ENCODE results near the gene RRAS2. TPM values are rescaled to one million over a fixed set of nuclear protein-coding genes. Genes with fewer than 3 reads are reported as not detected.

Gene RRAS2
- total RNA-seq, 4 donors from 2014 or later: 24.1 to 28.5 (median 25.5) TPM

DNA sequence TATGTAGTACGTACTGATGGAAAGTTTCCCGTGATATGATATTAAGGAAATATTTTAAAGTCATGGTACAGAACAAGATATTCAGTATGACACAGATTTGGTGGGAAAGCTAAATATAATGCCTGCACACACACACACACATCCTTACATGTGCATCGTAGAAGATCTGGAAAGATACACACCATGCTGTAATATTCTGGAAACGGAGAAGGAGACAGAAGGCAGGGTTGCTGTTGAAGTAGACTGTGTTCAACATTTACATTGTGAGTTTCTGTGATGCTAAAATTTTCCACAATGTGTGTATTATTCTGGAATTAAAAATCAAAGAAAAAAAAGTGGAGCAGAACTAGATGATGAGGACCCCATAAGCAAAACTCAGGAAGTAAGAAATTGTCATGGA lies 118.0 kb downstream of the RRAS2 start:
- H3K36me3 ChIP-seq: no peaks in the 10 kb centered on the region
- 87% methylated on average over 4 of the region's 4 CpGs for WGBS
- no peaks in the 10 kb centered on the region for H3K4me1 ChIP-seq
- DNase-seq (ENCODE audit: low spot score in 2 of 2): no peak
- H3K27me3 ChIP-seq: no peaks in the 10 kb centered on the region
- H3K27ac ChIP-seq: no peak overlapping the region
- TF ChIP-seq POLR2A (IDR thresholded peaks at IDR 0.05): no peak
- H3K4me3 ChIP-seq: no peak overlapping the region
- H3K9me3 ChIP-seq: no peaks in the 10 kb centered on the region

DNA sequence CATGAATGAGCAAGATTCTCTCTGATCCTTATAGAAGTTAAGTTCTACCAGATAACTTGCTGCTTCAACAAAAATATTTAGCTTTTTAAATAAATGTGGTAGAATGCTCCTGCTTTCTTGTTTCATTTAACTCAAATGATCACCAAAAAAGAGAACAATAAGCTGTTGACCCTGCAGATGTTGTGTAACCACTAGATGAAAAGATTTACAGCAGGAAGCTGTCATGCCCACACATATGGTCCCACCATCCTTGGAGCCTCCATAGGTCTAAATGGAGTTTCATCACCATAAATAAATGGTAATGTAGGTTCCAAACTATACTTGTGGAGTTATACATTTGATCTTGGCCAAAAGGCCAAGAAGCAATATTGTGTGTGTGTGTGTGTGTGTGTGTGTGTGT lies 118.8 kb downstream of the RRAS2 start:
- no peaks in the 10 kb centered on the region for H3K36me3 ChIP-seq
- no peaks in the 10 kb centered on the region for H3K9me3 ChIP-seq
- TF ChIP-seq POLR2A (IDR thresholded peaks at IDR 0.05) (no peak), EP300 (IDR thresholded peaks at IDR 0.05) (no peak)
- no peak overlapping the region for H3K27ac ChIP-seq
- H3K4me3 ChIP-seq: no peak overlapping the region
- no peaks in the 10 kb centered on the region for H3K4me1 ChIP-seq
- no peaks in the 10 kb centered on the region for H3K27me3 ChIP-seq
- DNase-seq (ENCODE audit: low spot score in 2 of 2): no peak

DNA sequence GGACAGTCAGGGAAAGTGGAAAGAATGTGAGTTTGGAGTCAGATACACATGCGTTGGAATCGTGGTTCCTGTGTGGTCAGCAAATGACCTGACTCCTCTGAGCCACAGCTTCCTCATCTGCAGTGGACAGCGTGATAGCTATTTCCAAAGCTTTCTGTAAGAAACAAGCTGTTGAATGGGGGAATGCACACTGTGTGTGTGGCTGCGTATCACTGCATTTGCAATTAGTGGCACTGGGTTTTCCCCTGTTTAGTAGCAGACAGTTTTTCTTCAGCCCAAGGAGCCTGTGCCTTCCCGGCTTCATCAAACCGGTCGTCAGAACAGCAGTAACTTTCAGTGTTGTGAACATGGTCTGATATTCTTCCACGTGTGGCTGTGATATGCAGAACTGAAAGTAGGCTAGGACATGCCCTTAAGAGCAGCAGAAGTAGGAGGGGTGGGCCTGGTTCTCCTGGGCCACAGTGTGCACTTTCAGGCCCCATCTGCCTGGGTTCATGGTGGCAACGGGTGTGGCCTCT lies 121.5 kb downstream of the RRAS2 start:
- Histone ChIP-seq H3K36me3 (no peaks in the 10 kb centered on the region), H3K4me1 (no peaks in the 10 kb centered on the region), H3K27me3 (peaks cover 5% of the 10 kb centered on the region), H3K9me3 (no peaks in the 10 kb centered on the region), H3K27ac (no peak overlapping the region), H3K4me3 (no peak overlapping the region)
- no peak for DNase-seq (ENCODE audit: low spot score in 2 of 2)
- TF ChIP-seq, protein P1, sequence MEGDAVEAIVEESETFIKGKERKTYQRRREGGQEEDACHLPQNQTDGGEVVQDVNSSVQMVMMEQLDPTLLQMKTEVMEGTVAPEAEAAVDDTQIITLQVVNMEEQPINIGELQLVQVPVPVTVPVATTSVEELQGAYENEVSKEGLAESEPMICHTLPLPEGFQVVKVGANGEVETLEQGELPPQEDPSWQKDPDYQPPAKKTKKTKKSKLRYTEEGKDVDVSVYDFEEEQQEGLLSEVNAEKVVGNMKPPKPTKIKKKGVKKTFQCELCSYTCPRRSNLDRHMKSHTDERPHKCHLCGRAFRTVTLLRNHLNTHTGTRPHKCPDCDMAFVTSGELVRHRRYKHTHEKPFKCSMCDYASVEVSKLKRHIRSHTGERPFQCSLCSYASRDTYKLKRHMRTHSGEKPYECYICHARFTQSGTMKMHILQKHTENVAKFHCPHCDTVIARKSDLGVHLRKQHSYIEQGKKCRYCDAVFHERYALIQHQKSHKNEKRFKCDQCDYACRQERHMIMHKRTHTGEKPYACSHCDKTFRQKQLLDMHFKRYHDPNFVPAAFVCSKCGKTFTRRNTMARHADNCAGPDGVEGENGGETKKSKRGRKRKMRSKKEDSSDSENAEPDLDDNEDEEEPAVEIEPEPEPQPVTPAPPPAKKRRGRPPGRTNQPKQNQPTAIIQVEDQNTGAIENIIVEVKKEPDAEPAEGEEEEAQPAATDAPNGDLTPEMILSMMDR (IDR thresholded peaks at IDR 0.05): no peak
- no peak for TF ChIP-seq EP300 (IDR thresholded peaks at IDR 0.05)
- TF ChIP-seq POLR2A (IDR thresholded peaks at IDR 0.05): no peak
- no peak for TF ChIP-seq POLR2AphosphoS5 (IDR thresholded peaks at IDR 0.05)
- WGBS: 67% methylated on average over 9 of the region's 9 CpGs

DNA sequence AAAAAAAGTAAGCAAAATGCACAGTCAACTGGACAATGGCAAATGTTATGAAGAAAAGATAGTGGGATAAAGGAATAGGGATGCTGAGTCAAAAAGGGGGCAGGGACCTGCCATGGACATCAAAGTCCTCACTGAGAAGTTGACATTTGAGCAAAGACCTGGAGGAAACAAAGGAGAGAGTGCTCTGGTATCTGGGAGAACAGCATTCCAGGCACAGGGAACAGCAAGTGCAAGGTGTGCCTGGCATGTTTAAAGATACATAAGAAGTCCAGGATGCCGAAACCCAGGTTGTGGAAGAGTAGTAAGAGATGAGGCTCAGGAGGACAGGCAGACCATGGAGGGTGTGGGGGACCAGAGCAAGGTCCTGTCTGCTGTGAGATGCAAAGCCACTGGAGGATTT lies 123.3 kb downstream of the RRAS2 start:
- no peak overlapping the region for H3K4me3 ChIP-seq
- H3K27me3 ChIP-seq: peaks cover 12% of the 10 kb centered on the region
- no peak for DNase-seq (ENCODE audit: low spot score in 2 of 2)
- no peak overlapping the region for H3K27ac ChIP-seq
- TF ChIP-seq POLR2A (IDR thresholded peaks at IDR 0.05): no peak
- TF ChIP-seq, protein P1 (IDR thresholded peaks at IDR 0.05): no peak
- no peak for TF ChIP-seq POLR2AphosphoS5 (IDR thresholded peaks at IDR 0.05)
- TF ChIP-seq EP300 (IDR thresholded peaks at IDR 0.05): no peak
- no peaks in the 10 kb centered on the region for H3K9me3 ChIP-seq
- no peaks in the 10 kb centered on the region for H3K4me1 ChIP-seq
- no peaks in the 10 kb centered on the region for H3K36me3 ChIP-seq
- 69% methylated on average over 1 of the region's 1 CpG for WGBS

DNA sequence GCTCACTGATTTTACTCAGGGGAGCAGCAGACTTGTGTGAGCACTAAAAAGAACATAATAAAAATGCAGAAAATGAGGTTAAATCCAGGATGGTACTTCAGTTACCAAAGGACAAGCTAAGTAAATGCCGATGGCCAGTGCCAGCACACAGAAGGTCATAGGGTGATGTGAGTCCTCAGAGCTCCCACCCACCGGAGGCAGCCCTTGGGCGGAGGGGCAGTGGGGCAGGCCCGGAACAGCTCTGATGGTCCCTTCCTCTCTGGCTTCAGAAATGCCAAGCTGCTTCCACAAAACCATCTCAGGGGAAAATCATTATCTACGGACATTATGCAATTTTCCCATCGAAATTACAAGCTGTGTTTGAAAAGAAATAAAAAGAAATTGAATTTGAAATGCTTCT lies 124.5 kb downstream of the RRAS2 start:
- WGBS: 71% methylated on average over 5 of the region's 6 CpGs
- Histone ChIP-seq H3K27ac (no peak overlapping the region), H3K4me3 (no peak overlapping the region), H3K36me3 (no peaks in the 10 kb centered on the region), H3K9me3 (no peaks in the 10 kb centered on the region), H3K4me1 (no peaks in the 10 kb centered on the region), H3K27me3 (peaks cover 18% of the 10 kb centered on the region)
- DNase-seq (ENCODE audit: low spot score in 2 of 2): no peak
- TF ChIP-seq POLR2A (IDR thresholded peaks at IDR 0.05) (no peak), POLR2AphosphoS5 (IDR thresholded peaks at IDR 0.05) (no peak), EP300 (IDR thresholded peaks at IDR 0.05) (no peak)
- TF ChIP-seq, protein P1 (IDR thresholded peaks at IDR 0.05): no peak

DNA sequence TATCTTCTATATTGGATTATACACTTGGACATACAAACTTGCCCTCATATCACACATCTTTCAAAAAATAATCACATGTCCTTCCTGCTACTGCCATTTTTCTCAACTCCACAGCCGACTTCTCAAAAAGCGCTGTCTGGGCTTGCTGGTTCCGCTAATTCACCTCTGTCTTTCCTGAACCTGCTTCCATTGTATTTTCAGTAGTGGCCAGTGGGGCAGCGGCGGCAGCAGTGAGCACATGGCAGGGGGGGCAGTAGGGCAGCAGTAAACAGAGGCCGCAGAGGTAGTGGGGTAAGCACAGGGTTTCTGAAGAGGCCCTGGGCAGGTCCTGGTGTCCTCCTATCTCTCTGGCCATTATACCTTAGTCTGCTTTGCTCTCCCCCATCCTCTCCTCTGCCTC lies 126.3 kb downstream of the RRAS2 start:
- H3K27me3 ChIP-seq: peaks cover 20% of the 10 kb centered on the region
- no peak for DNase-seq (ENCODE audit: low spot score in 2 of 2)
- TF ChIP-seq EP300 (IDR thresholded peaks at IDR 0.05) (no peak), POLR2AphosphoS5 (IDR thresholded peaks at IDR 0.05) (no peak), POLR2A (IDR thresholded peaks at IDR 0.05) (no peak)
- TF ChIP-seq, protein P1 (IDR thresholded peaks at IDR 0.05): no peak
- H3K4me3 ChIP-seq: no peak overlapping the region
- no peaks in the 10 kb centered on the region for H3K9me3 ChIP-seq
- H3K36me3 ChIP-seq: no peaks in the 10 kb centered on the region
- WGBS: 69% methylated on average over 6 of the region's 6 CpGs
- no peak overlapping the region for H3K27ac ChIP-seq
- H3K4me1 ChIP-seq: no peaks in the 10 kb centered on the region
